H1 (cell line): ENCODE data around the gene PNMA8B. TPM values are rescaled to one million over a fixed set of nuclear protein-coding genes. Genes with fewer than 3 reads are reported as not detected.

Experiments
- CTCF ChIA-PET: fragments of 300-600 bp; sonication (Branson Sonifier 250); formaldehyde crosslinking; loops from one replicate; lab custom pipeline; 2021; ENCODE audit not compliant: partially characterized antibody; lab: Charles Lee
- POLR2A ChIA-PET: fragments of 300-600 bp; sonication (Branson Sonifier 250); formaldehyde crosslinking; loops from one replicate; lab custom pipeline; 2021; ENCODE audit warnings: inconsistent platforms; ENCODE audit not compliant: partially characterized antibody; lab: Charles Lee
- DNase-seq, 2 experiments: peaks; one replicate each; pipeline versions ENCODE4 v3.0.0 to v3.0.0-alpha.2; 2010 to 2022; ENCODE audit warnings: low spot score in 2 of 2, low read depth in 1 of 2, mixed read lengths in 1 of 2
- FAIRE-seq: peaks from 2 replicates; lab custom pipeline; 2011; peaks lifted over from hg19 to GRCh38; lab: Jason Lieb, UNC
- H2AFZ ChIP-seq: 2 replicates; pipeline ENCODE4 v1.8.1; 2012; ENCODE audit warnings: low read length, inconsistent platforms
- H2AK5ac ChIP-seq: 2 replicates; pipeline ENCODE4 v1.6.1; 2013; ENCODE audit warnings: low read depth, low read length
- H2BK120ac ChIP-seq: replicated peaks from 2 replicates; pipeline ENCODE3; 2013; ENCODE audit warnings: low read depth, low read length, inconsistent platforms
- H2BK12ac ChIP-seq: 2 replicates; pipeline ENCODE4 v1.6.1; 2013; ENCODE audit warnings: low read depth, low read length
- H2BK15ac ChIP-seq: 2 replicates; pipeline ENCODE4 v1.6.1; 2013; ENCODE audit warnings: low read length
- H2BK20ac ChIP-seq: 2 replicates; pipeline ENCODE4 v1.6.1; 2013; ENCODE audit warnings: low read length
- H2BK5ac ChIP-seq: 2 replicates; pipeline ENCODE4 v1.6.1; 2013; ENCODE audit warnings: low read depth, low read length
- H3K14ac ChIP-seq: 2 replicates; pipeline ENCODE4 v1.6.1; 2013; ENCODE audit warnings: inconsistent platforms; ENCODE audit not compliant: insufficient read length
- H3K18ac ChIP-seq: 2 replicates; pipeline ENCODE4 v1.6.1; 2013; ENCODE audit warnings: low read length; ENCODE audit errors: extremely low read depth
- H3K23ac ChIP-seq: 2 replicates; pipeline ENCODE4 v1.6.1; 2013; ENCODE audit warnings: inconsistent platforms; ENCODE audit not compliant: insufficient read length
- H3K23me2 ChIP-seq: 2 replicates; pipeline ENCODE4 v1.6.1; 2013; ENCODE audit warnings: low read depth, low read length
- H3K27ac ChIP-seq: 2 replicates; pipeline ENCODE4 v1.6.1; 2011; ENCODE audit warnings: low read depth, low read length, inconsistent platforms
- H3K27me3 ChIP-seq, 4 experiments: replicated peaks in 1 of 4; 1 replicate in 1 of 4; 2 replicates in 3 of 4; pipeline versions ENCODE4 v1.6.1 to v1.8.1; 2011 to 2013; ENCODE audit warnings: low read length in 3 of 4, mild to moderate bottlenecking in 3 of 4, inconsistent platforms in 2 of 4, mixed read lengths in 2 of 4, moderate library complexity in 1 of 4; ENCODE audit not compliant: control insufficient read depth in 3 of 4, insufficient read depth in 3 of 4; ENCODE audit errors: extremely low read depth in 1 of 4
- H3K36me3 ChIP-seq, 4 experiments: 2 replicates each; pipeline versions ENCODE4 v1.6.1 to v1.8.1; 2011 to 2013; ENCODE audit warnings: mild to moderate bottlenecking in 4 of 4, low read length in 3 of 4, moderate library complexity in 2 of 4, control low read depth in 1 of 4, inconsistent platforms in 1 of 4; ENCODE audit not compliant: insufficient read depth in 4 of 4, control insufficient read depth in 2 of 4
- H3K4ac ChIP-seq: replicated peaks from 2 replicates; pipeline ENCODE3; 2013; ENCODE audit warnings: low read length, low read depth, mixed read lengths, inconsistent platforms; ENCODE audit not compliant: insufficient read length
- H3K4me1 ChIP-seq, 4 experiments: replicated peaks in 1 of 4; 1 replicate in 1 of 4; 2 replicates in 3 of 4; pipeline versions ENCODE4 v1.6.1 to v1.8.1; 2011 to 2013; ENCODE audit warnings: low read length in 3 of 4, inconsistent platforms in 2 of 4, mixed read lengths in 1 of 4; ENCODE audit not compliant: insufficient read depth in 4 of 4, control insufficient read depth in 3 of 4
- H3K4me2 ChIP-seq, 2 experiments: 2 replicates each; pipeline versions ENCODE4 v1.6.1 to v1.8.1; 2011 to 2013; ENCODE audit warnings: low read depth in 2 of 2, low read length in 2 of 2, control low read depth in 1 of 2, inconsistent platforms in 1 of 2, mild to moderate bottlenecking in 1 of 2; ENCODE audit not compliant: insufficient read depth in 1 of 2
- H3K4me3 ChIP-seq, 4 experiments: fragments of 200-600, 300-600 bp in 1 of 4; sonication (generic), shearing (Covaris generic), sonication (Bioruptor Twin) in 1 of 4; 2 replicates each; pipeline versions ENCODE4 v1.5.1 to v1.8.1; 2011 to 2016; ENCODE audit warnings: low read length in 4 of 4, low read depth in 3 of 4, control low read depth in 2 of 4, inconsistent platforms in 2 of 4, mild to moderate bottlenecking in 2 of 4, mixed read lengths in 1 of 4, moderate library complexity in 1 of 4; ENCODE audit not compliant: insufficient read depth in 2 of 4; ENCODE audit errors: extremely low read depth in 1 of 4
- H3K56ac ChIP-seq: replicated peaks from 2 replicates; pipeline ENCODE3; 2013; ENCODE audit warnings: low read depth, mild to moderate bottlenecking, mixed read lengths, low read length, inconsistent platforms; ENCODE audit not compliant: insufficient read length
- H3K79me1 ChIP-seq: 2 replicates; pipeline ENCODE4 v1.6.1; 2013; ENCODE audit warnings: low read depth, low read length, control low read depth
- H3K79me2 ChIP-seq, 2 experiments: 2 replicates each; pipeline versions ENCODE4 v1.6.1 to v1.8.1; 2012 to 2013; ENCODE audit warnings: low read length in 2 of 2, mild to moderate bottlenecking in 2 of 2, inconsistent platforms in 1 of 2; ENCODE audit not compliant: insufficient read depth in 2 of 2, control insufficient read depth in 1 of 2
- H3K9ac ChIP-seq, 4 experiments: replicated peaks in 1 of 4; 1 replicate in 1 of 4; 2 replicates in 3 of 4; pipeline versions ENCODE4 v1.6.1 to v1.8.1; 2011 to 2013; ENCODE audit warnings: low read depth in 3 of 4, low read length in 3 of 4, control low read depth in 2 of 4, mild to moderate bottlenecking in 2 of 4, moderate library complexity in 2 of 4, inconsistent platforms in 1 of 4; ENCODE audit errors: extremely low read depth in 1 of 4
- H3K9me3 ChIP-seq, 2 experiments: 2 replicates each; pipeline versions ENCODE4 v1.6.1 to v1.8.1; 2012 to 2013; ENCODE audit warnings: mild to moderate bottlenecking in 2 of 2, moderate library complexity in 2 of 2, control low read depth in 1 of 2, inconsistent platforms in 1 of 2, low read depth in 1 of 2, low read length in 1 of 2, mixed read lengths in 1 of 2; ENCODE audit not compliant: insufficient read depth in 2 of 2
- H4K20me1 ChIP-seq, 2 experiments: replicated peaks in 1 of 2; 2 replicates each; pipeline versions ENCODE3 to v1.8.1; 2011 to 2013; ENCODE audit warnings: inconsistent platforms in 2 of 2, low read length in 2 of 2, mild to moderate bottlenecking in 1 of 2; ENCODE audit not compliant: insufficient read depth in 2 of 2, control insufficient read depth in 1 of 2
- H4K5ac ChIP-seq: 2 replicates; pipeline ENCODE4 v1.6.1; 2013; ENCODE audit warnings: low read length, low read depth, mixed read lengths, inconsistent platforms; ENCODE audit not compliant: insufficient read length
- H4K8ac ChIP-seq: 2 replicates; pipeline ENCODE4 v1.8.0; 2013; ENCODE audit warnings: mild to moderate bottlenecking, moderate library complexity, low read length, inconsistent platforms; ENCODE audit not compliant: insufficient read depth; ENCODE audit errors: extremely low read depth
- H4K91ac ChIP-seq: replicated peaks from 2 replicates; pipeline ENCODE3; 2013; ENCODE audit warnings: low read length, mixed read lengths, inconsistent platforms; ENCODE audit not compliant: insufficient read length
- CREB1 ChIP-seq: IDR thresholded peaks from 2 replicates; pipeline ENCODE4 v1.6.1; 2012; ENCODE audit warnings: inconsistent platforms
- FOSL1 ChIP-seq: IDR thresholded peaks from 2 replicates; pipeline ENCODE4 v1.6.1; 2011; ENCODE audit warnings: mild to moderate bottlenecking, low read depth, low read length, moderate library complexity; ENCODE audit not compliant: insufficient read depth
- GABPA ChIP-seq: IDR thresholded peaks from 2 replicates; pipeline ENCODE4 v1.6.1; 2011; ENCODE audit warnings: mild to moderate bottlenecking, low read length, moderate library complexity, borderline replicate concordance; ENCODE audit not compliant: insufficient read depth
- SIN3A ChIP-seq, 2 experiments: IDR thresholded peaks in 1 of 2; conservative IDR thresholded peaks in 1 of 2; 2 replicates each; pipeline ENCODE4 v1.6.1; 2011 to 2012; ENCODE audit warnings: low read length in 2 of 2, improper control_type of control experiment in 1 of 2, low read depth in 1 of 2, mild to moderate bottlenecking in 1 of 2
- SIRT6 ChIP-seq: IDR thresholded peaks from one replicate; pipeline ENCODE4 v1.7.1; 2012; ENCODE audit warnings: low read length, inconsistent platforms
- WGBS, 2 experiments: shearing (Covaris generic) in 1 of 2; methylation state at CpG; one replicate each; pipeline versions ENCODE4 v1.1.6 to v1.1.7; 2013 to 2015; ENCODE audit warnings: low lambda C conversion rate in 2 of 2, mixed read lengths in 2 of 2, inconsistent platforms in 1 of 2, low coverage in 1 of 2, missing lambda C conversion rate in 1 of 2; ENCODE audit not compliant: insufficient replicate concordance in 2 of 2, insufficient coverage in 1 of 2, insufficient read length in 1 of 2; ENCODE audit errors: extremely low coverage in 1 of 2, missing lambda C conversion rate in 1 of 2; 5-methylcytosine and 5-hydroxymethylcytosine counted together
- polyA plus RNA-seq, 7 experiments: library from polyadenylated mRNA; depleted of rRNA in 3 of 7; stranded (reverse) in 5 of 7; unstranded in 2 of 7; fragments of >200 nt in 5 of 7; fragments of 200-250 nt in 2 of 7; gene quantifications; 1 replicate in 5 of 7; 2 replicates in 1 of 7; 4 replicates in 1 of 7; pipeline versions ENCODE4 v1.2.1 to v1.2.3, GENCODE V29; 2011 to 2013; ENCODE audit warnings: missing spikeins in 2 of 7, mixed read lengths in 2 of 7
- total RNA-seq: library from RNA; stranded (reverse); fragmentation: NEBNext Ultra II Directional; extraction: Animal tissue kit (Norgen Biotek cat#: 25700); gene quantifications from 2 replicates; pipeline ENCODE4 v1.2.1, GENCODE V29; 2021

PNMA8B gene
- total and polyA plus RNA-seq, 2 of the 8 experiments (the other 6 are each of a cell fraction or from before 2014, with no cell fraction given), result 0.48 to 1.4 TPM

DNA sequence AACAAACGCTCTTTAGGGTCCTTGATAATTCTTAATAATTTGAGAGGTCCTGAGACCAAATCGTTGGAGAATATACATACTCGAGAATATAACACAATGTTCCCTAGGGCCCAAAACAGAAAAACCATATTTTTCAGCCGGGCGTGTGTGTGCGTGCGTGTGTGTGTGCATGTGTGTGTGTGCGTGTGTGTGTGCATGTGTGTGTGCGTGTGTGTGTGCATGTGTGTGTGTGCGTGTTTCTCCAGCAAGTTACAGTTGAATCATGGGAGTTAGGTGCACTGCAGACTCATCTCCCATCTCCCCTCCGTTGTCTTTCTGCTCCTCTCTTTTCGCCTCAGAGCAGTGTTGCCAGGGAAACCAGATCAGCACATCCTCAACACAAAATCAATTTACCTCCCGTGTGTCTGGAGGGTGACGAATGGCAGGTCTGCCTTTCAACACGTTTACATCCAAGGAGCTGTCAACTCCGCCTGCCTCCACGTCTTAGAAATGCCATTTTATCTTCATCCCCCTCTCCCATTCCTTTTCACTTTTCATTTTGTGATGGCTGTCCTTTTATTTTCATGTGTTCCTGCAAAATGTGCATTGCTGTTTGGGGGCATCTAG lies 8.3 kb upstream of the PNMA8B start:
- no peak overlapping the region for H3K27ac ChIP-seq
- 89% methylated on average over 15 of the region's 17 CpGs; no CpG with 5 or more reads in 1 of the 2 experiments for WGBS, 2 experiments
- H3K9ac ChIP-seq, result no peak overlapping the region
- FAIRE-seq (no peak), DNase-seq (no peak)
- no peaks in the 10 kb centered on the region for H3K79me2 ChIP-seq
- H4K91ac ChIP-seq, result no peak overlapping the region
- ChIA-PET POLR2A (no interaction called here), CTCF (interaction anchor here (1.6 to 3.5 kb wide), 5 partner anchors 10 to 108 kb away, joined by 8 to 16 read pairs (median 12); no protein-coding TSS in a partner anchor)
- H3K4ac ChIP-seq, result no peak overlapping the region
- H4K8ac ChIP-seq, result no peak overlapping the region
- no peak overlapping the region for H2BK20ac ChIP-seq
- no peak overlapping the region for H3K18ac ChIP-seq
- H3K4me1 ChIP-seq, result no peaks in the 10 kb centered on the region
- H2BK12ac ChIP-seq, result no peak overlapping the region
- TF ChIP-seq SIN3A (conservative IDR thresholded peaks at IDR 0.05 in 1 of 2, IDR thresholded peaks at IDR 0.05 in 1 of 2; ENCODE audit: low read depth in 1 of 2, low read length in 2 of 2) (no peak), CREB1 (no peak), SIRT6 (no peak), GABPA (no peak), FOSL1 (no peak)
- H3K36me3 ChIP-seq, result no peaks in the 10 kb centered on the region
- no peaks in the 10 kb centered on the region for H3K9me3 ChIP-seq
- no peaks in the 10 kb centered on the region for H4K20me1 ChIP-seq
- H3K4me2 ChIP-seq, result no peak overlapping the region
- H3K23me2 ChIP-seq, result no peaks in the 10 kb centered on the region; the same call in 1 of the 2 replicates
- no peak overlapping the region for H3K14ac ChIP-seq
- no peak overlapping the region for H3K4me3 ChIP-seq
- H2BK120ac ChIP-seq, result no peak overlapping the region
- no peak overlapping the region for H2BK5ac ChIP-seq
- no peak overlapping the region for H4K5ac ChIP-seq
- no peak overlapping the region for H2AFZ ChIP-seq
- no peak overlapping the region for H3K23ac ChIP-seq
- H3K56ac ChIP-seq, result no peak overlapping the region
- H3K27me3 ChIP-seq, result no peaks in the 10 kb centered on the region
- H2AK5ac ChIP-seq, result no peak overlapping the region
- H2BK15ac ChIP-seq, result no peak overlapping the region
- H3K79me1 ChIP-seq, result no peaks in the 10 kb centered on the region
